Suprapubic skin (tissue), 3 donors: ENCODE results near the gene C14orf132.

Experiments
- CTCF ChIP-seq, 2 donors: fragments of 200-600 bp in 1 of 2; fragments of 450-650 bp in 1 of 2; sonication (generic) in 1 of 2; IDR thresholded peaks; one replicate each; pipeline ENCODE4 v1.5.1; 2016 to 2019; ENCODE audit warnings: antibody characterized with exemption in 2 of 2, mild to moderate bottlenecking in 1 of 2, moderate library complexity in 1 of 2
- EP300 ChIP-seq: sonication (generic); formaldehyde crosslinking; IDR thresholded peaks from one replicate; pipeline ENCODE4 v1.6.1; 2017; ENCODE audit warnings: antibody characterized with exemption

DNA sequence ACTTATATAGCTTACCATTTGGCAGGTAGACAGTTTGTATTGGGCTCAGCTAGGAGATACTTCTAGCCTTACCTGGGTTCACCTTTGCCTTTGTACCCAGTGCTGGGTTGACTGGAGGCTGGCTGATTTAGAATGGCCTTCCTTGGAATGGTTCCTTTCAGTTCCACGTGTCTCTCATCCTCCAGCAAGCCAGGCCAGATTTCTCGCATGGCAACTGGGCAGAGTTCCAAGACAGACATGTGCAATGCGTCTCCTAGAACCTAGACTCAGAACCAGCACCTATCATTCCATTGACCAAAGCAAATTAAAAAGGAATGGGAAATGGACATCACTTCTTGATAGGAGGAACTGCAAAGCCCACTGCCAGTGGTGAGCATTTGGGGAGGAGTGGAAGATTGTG, 86.4 kb downstream of the C14orf132 start:
- no peak for TF ChIP-seq CTCF (IDR thresholded peaks at IDR 0.05)
- no peak for TF ChIP-seq EP300
